GM18520 (cell line): ENCODE measurements around the gene SMPDL3B.

Experiments
- ATAC-seq: cut with Tn5 transposase; IDR thresholded peaks from one replicate; pipeline ENCODE4 v1.9.1; 2021; ENCODE audit not compliant: unreplicated experiment

The SMPDL3B gene

GRCh38 chr1:27940297-27940696 lies 5.5 kb downstream of the SMPDL3B start:
- no peak for ATAC-seq

DNA sequence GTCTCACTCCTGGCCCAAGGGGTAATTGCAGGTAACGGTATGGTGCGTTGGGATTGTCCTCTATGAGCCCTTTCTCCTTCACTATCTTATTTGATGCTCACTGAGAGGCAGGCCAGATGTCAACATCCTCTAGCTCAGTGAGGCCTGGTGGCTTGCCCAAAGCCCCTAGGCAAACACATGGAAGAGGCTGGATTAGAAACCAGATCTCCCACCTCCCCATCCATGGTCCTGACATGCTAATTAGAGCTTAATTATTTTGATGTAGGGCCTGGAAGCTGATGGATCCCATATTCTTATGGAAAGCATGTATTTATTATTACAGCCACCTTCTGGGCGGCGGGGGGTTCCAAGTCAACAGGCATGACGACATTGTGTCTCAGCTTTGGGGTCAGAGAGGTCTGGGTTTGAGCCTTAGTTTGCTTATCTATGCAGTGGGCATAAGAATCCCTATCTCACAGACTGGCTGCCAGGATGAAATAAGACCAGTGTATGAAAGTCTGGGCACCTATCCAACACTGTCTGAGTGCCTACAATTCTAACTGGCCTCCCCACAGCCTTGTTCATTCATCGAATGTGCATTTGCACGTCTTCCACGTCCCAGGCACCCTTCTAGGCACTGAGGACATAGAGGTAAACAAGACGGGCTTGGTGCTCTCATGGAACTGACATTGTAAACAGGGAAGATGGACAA lies 6.2 kb downstream of the SMPDL3B start:
- ATAC-seq, result no peak

DNA sequence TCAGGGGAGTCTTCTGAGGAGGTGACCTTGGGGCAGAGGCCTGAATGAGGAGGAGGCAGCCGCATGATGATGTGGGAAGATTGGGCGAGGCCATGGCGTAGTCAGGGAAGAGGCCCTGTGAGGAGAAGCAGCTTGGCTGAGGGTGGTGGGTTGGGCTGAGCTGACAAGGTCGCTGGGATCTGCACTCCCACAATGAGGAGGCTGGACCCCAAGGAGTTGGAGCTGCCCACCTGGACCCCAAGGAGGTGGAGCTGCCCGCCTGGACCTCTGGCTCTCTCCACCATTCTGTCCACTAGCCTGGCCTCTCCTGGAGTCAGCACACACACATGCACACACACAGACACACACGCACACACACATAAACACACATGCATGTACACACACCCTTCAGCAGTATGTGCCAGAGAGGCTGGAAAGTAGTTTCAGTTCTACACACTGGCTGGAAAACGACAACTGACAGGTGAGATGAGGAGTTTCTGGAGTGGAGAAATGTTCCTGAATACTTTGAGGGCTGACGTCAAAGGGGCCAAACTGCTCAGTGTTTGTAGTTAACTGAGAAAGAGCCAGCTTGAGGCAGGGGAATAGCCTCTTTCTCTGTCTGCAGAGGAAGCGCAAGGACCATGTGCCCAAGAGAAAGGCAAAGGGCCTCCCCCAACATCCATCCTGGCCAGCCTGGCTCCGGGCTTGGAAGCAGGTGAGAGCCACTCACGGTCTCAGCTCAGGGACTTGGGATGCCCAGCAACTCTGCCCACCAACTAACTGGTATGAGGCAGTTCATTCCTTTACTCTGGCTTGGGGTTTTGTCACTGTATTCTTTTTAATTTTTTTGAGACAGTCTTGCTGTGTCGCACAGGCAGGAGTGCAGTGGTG lies 7.1 kb downstream of the SMPDL3B start:
- ATAC-seq, result no peak

DNA sequence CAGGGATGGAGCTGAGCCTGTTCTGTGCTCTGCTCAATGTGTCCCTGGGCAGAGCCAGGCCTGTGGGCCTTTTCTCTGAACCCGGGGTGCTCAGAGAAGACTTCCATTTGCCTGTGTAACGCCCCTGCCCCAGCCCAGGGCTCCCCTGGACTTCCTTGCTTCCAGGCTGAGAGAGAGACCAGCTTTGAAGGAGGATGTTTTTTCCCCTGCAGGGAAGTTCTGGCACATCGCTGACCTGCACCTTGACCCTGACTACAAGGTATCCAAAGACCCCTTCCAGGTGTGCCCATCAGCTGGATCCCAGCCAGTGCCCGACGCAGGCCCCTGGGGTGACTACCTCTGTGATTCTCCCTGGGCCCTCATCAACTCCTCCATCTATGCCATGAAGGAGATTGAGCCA lies 10.2 kb downstream of the SMPDL3B start:
- no peak for ATAC-seq

- no peak for ATAC-seq
These were observed 14.2 kb downstream of the SMPDL3B start for GRCh38 chr1:27949027-27949426.

DNA sequence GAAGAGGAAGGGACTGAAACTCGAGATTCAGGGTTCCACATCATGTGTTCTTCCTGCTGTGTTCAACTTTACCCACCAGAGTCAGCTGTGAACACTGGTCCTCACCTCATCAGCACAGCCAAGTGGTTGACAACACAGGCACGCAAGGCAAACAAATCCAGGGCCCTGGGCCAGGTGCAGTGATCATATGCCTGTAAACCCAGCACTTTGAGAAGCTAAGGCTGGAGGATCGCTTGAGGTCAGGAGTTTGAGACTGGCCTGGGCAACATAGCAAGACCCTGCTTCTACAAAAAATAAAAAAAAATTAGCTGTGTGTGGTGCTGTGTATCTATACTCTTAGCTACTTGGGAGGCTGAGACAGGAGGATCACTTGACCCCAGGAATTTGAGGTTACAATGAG lies 16.6 kb downstream of the SMPDL3B start:
- no peak for ATAC-seq

DNA sequence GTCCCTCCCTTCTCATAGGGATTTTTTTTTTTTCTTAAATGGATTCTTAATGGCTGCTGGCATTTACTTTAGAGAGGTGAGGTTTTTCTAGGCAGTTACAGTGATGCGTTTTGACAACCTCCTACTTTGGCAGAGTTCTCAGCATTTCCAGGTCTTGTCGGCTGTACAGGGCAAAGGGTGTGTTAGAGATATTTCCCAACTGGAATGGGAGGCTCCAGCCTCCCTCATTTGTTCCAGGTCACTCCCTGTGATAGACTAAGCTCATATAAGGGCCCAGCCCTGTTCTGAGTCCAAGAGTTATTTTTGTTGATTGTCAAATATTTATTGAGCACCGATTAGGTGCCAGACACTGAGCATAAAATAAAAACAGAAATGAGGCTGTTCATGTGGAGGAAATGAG lies 17.3 kb downstream of the SMPDL3B start:
- ATAC-seq, result no peak

- ATAC-seq, result no peak
These were observed 19.4 kb downstream of the SMPDL3B start for GRCh38 chr1:27954186-27954585.

DNA sequence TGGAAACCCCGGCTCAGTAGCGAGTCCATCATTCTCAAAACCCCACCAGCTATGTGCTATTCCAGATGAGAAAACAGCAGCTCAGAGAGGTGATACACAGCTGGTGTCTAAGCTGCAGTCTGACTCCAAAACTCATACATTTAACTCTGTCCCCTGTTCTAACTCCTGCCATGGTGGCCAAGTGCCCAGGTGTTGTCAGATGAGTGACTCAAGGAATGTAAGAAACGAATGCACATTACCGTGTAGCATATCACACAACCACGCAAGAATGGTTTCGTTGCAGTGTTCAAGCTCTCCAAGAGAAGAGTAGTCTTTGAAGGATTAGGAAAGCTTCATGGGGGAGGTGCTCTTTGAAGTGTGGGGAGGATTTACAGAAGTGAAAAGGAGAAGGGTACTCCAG lies 20.3 kb downstream of the SMPDL3B start:
- no peak for ATAC-seq

- no peak for ATAC-seq
These were observed 22.0 kb downstream of the SMPDL3B start for GRCh38 chr1:27956761-27957160.

DNA sequence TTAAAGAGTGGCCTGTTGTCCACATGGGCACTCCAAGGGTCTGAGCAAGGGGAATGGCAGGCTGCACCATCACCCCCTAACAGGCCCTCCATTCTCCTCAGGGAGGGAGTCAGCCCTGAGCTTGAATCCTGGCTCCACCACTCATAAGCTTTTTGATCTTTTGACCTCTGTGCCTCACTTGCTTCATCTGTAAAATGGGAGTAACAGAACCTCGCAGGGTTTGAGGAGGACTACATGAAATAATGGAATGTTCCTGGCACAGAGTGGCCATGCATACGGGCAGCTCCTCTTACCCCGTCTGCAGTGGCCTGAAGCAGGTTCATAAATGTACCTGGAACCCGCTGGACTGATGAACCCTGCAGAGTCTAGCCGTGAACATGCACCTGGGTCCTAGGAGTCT lies 22.9 kb downstream of the SMPDL3B start:
- ATAC-seq, result no peak

DNA sequence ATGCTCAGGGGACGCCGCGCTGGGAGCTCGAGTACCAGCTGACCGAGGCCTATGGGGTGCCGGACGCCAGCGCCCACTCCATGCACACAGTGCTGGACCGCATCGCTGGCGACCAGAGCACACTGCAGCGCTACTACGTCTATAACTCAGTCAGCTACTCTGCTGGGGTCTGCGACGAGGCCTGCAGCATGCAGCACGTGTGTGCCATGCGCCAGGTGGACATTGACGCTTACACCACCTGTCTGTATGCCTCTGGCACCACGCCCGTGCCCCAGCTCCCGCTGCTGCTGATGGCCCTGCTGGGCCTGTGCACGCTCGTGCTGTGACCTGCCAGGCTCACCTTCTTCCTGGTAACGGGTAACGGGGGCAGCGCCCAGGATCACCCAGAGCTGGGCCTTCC lies 23.7 kb downstream of the SMPDL3B start:
- ATAC-seq, result no peak

DNA sequence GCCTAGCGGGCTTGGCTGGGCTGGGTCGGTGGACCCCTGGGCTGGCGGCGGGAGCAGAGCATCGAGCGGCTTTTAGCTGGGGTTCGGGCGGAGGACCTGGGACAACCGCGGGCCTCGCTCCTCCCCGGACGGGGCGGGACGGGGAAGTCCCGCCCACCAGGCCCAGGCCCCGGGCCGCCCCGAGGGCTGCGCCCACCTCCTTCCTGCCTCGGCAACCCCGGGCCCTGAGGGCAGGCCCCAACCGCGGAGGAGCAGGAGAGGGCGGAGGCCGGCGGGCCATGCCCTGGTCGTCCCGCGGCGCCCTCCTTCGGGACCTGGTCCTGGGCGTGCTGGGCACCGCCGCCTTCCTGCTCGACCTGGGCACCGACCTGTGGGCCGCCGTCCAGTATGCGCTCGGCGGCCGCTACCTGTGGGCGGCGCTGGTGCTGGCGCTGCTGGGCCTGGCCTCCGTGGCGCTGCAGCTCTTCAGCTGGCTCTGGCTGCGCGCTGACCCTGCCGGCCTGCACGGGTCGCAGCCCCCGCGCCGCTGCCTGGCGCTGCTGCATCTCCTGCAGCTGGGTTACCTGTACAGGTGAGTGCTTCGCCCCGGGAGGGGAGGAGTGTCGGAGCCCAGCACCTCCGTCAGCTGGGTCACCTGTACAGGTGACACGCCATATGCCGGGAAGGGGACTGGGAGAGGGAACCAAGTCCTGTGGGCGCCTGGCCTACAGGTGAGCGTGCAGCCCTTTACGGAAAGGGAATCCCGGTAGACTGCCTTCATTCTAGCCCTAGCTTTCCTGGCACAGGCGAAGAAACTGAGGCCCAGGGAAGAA lies 25.2 kb downstream of the SMPDL3B start, which contains the start of gene XKR8:
TSS of gene XKR8 (plus strand) at position 182 of the 812 bp plus-strand sequence. CDS start at position 279, 97 bp downstream.
- peak; percentile 48 for ATAC-seq

DNA sequence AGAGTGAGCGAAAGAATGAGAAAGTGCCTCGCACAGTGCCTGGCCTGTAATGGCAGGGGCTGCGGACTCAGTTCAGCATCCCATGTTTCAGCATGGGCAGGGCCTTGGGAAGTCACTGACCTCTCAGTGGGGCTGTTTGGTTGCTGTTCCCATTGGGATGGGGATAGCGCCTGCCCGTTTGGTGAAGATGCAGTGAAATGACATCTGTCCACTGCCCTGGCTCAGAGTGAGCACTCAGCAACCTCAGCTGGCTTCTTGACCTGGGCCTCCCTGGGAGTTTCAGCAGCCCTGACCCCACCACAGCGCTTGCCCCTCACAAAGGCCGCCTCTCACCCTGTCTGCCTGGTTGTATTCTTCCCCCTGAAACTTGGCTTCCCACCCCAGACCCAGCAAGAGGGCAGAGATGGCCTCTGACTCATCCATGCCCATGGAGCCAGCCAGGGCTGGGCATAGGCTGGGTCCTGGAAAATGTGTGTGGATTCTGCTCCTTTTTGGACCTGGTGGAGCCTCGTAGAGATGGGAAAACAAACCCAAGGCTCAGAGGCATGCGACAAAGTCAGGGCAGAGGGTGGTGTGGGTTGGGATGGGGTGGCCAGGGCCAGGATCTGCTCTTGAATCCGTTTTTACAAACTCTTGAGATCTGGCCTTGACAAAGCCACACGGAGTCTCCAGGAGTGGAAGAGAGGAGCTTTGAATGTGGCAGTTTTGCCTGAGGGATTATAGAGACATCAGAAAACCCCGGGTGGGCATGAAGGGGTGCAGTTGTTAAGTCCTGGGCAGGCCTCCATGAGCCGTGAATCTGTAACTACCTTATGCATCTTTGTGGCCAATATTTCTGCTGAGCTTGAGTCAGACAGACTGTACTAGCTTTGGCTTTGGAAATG lies 26.2 kb downstream of the SMPDL3B start:
- no peak for ATAC-seq

DNA sequence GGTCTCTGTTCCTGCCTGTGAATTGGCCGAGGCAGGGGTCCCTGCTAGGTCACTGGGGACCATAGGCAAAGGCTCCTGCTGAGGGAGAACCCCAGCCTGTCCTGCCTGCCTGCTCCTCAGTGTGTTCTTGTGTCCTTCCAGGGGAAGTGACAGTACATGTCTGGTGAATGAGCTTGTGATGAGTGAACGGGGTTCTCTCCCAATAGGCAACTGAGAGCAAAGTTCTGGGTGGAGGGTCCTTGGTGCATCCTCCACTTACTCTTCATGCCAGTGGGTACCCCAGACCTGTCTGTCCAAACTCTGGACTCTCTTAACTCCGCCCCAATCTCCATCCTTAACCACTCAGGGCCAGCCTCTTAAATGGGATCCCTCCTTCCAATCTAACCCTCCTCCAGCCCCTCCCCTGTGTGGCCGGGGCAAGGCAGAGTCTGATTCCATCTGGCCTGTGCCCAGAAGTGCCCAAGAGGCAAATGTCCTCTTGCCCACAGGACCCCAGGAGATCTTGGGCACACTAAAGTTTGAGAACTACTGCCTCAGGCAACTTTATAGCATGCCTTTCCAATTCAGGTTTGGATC lies 26.9 kb downstream of the SMPDL3B start:
- no peak for ATAC-seq

- no peak for ATAC-seq
These were observed 28.6 kb downstream of the SMPDL3B start for GRCh38 chr1:27963393-27963792.

- no peak for ATAC-seq
These were observed 31.8 kb downstream of the SMPDL3B start for GRCh38 chr1:27966402-27967105.

DNA sequence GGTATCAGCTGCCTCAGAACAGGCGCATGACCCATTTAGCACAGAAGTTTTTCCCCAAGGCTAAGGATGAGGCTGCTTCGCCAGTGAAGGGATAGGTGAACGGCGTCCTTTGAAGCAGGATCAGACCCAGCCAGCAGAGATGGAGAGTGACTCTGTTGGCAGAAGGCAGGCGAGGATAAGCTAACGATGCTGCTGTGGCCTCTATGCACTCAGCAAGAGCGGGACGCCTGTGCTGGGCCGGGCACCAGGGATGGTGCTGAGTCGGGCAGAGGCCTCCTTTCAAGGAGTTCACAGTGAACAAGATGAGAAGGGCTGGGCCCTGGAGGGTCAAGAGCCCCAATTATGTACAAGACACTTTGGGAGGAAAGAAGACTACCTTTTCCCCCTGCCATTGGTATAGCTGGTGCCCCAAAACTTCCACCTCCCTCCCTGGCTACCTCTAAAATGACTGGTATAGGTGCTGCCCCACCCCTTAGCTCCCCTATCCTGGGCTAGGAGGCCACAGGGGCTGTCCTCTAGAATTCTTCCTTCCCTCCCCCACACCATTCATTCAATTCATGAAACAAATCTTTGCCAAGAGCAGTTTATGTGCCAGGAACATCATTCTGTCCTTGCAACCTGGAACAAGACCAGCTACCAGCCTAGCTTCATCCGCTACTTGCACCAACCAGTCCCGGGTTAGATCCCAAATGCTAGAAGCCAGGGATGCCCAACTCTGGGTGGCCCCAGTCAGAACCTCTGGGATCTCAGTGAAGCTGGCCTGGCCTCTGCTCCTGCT lies 32.5 kb downstream of the SMPDL3B start:
- ATAC-seq, result no peak
